SU-DHL-6 (cell line): ENCODE data around the gene ATP6V0A1.

ENCODE experiments used
- EZH2phosphoT487 ChIP-seq: fragments of 200-600 bp; sonication (generic), shearing (Covaris generic); conservative IDR thresholded peaks from 2 replicates; pipeline ENCODE4 v1.6.1; 2018; ENCODE audit warnings: mild to moderate bottlenecking, antibody characterized with exemption, low read length, moderate library complexity, mixed read lengths
- TF ChIP-seq, protein P1 (sequence below): fragments of 200-600 bp; sonication (generic); IDR thresholded peaks from one replicate; pipeline ENCODE4 v1.5.1; 2017; ENCODE audit warnings: antibody characterized with exemption, mild to moderate bottlenecking, low read length, moderate library complexity; ENCODE audit not compliant: insufficient read depth, poor library complexity, severe bottlenecking

- TF ChIP-seq, protein P1, sequence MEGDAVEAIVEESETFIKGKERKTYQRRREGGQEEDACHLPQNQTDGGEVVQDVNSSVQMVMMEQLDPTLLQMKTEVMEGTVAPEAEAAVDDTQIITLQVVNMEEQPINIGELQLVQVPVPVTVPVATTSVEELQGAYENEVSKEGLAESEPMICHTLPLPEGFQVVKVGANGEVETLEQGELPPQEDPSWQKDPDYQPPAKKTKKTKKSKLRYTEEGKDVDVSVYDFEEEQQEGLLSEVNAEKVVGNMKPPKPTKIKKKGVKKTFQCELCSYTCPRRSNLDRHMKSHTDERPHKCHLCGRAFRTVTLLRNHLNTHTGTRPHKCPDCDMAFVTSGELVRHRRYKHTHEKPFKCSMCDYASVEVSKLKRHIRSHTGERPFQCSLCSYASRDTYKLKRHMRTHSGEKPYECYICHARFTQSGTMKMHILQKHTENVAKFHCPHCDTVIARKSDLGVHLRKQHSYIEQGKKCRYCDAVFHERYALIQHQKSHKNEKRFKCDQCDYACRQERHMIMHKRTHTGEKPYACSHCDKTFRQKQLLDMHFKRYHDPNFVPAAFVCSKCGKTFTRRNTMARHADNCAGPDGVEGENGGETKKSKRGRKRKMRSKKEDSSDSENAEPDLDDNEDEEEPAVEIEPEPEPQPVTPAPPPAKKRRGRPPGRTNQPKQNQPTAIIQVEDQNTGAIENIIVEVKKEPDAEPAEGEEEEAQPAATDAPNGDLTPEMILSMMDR, result no peak
- TF ChIP-seq EZH2phosphoT487, result no peak
Observed at GRCh38 chr17:42568341-42569111, 109.8 kb downstream of the ATP6V0A1 start.
